Measurements from ENCODE around the gene EYA2. TPM values are rescaled to one million over a fixed set of nuclear protein-coding genes. Genes with fewer than 3 reads are reported as not detected.

The EYA2 gene
- total and polyA plus RNA-seq, 8 donors, result 0.51 to 3.2 (median 1.4) TPM

- DNase-seq (no peak), ATAC-seq (no peak), FAIRE-seq (no peak)
- Histone ChIP-seq H3K27me3 (no peaks in the 10 kb centered on the region), H3K27ac (no peak overlapping the region), H3K36me3 (peaks cover 0 to 49% (median 6%) of the 10 kb centered on the region in 3 donors), H3K4me3 (no peak overlapping the region), H3K9me3 (no peaks in the 10 kb centered on the region), H3K4me1 (no peaks in the 10 kb centered on the region)
- WGBS, 2 donors, result 94% methylated on average over 12 of the region's 12 CpGs
- TF ChIP-seq, protein P1, sequence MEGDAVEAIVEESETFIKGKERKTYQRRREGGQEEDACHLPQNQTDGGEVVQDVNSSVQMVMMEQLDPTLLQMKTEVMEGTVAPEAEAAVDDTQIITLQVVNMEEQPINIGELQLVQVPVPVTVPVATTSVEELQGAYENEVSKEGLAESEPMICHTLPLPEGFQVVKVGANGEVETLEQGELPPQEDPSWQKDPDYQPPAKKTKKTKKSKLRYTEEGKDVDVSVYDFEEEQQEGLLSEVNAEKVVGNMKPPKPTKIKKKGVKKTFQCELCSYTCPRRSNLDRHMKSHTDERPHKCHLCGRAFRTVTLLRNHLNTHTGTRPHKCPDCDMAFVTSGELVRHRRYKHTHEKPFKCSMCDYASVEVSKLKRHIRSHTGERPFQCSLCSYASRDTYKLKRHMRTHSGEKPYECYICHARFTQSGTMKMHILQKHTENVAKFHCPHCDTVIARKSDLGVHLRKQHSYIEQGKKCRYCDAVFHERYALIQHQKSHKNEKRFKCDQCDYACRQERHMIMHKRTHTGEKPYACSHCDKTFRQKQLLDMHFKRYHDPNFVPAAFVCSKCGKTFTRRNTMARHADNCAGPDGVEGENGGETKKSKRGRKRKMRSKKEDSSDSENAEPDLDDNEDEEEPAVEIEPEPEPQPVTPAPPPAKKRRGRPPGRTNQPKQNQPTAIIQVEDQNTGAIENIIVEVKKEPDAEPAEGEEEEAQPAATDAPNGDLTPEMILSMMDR (IDR thresholded peaks at IDR 0.05), result no peak
- intact Hi-C loops (cut with DNase I), result no loop called here
These were observed 328.0 kb downstream of the EYA2 start for GRCh38 chr20:47222468-47223119.

DNA sequence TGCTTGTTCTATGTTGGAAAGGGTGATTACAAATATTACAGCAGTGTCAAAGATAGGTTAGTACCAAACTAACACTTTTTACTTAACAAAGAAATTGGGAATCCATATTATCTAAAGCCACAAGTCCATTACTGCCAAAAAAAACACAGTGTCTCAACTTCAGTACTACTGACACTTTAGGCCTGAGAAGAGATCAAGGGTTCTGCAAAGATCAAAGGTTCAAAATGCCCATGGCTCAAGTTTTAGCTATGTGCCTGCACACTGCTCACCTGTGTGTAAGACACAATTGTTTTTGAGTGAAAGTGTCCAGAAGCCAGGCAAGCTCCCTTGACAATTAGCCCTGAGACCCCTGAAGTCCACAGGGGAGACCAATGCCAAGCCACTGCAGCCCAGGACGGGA lies 329.3 kb downstream of the EYA2 start:
- H3K4me3 ChIP-seq, result no peak overlapping the region
- no peaks in the 10 kb centered on the region for H3K27me3 ChIP-seq
- no peak for ATAC-seq
- no peak overlapping the region for H3K27ac ChIP-seq
- TF ChIP-seq, protein P1 (IDR thresholded peaks at IDR 0.05), result no peak
- peaks cover 0 to 56% (median 6%) of the 10 kb centered on the region in 3 donors for H3K36me3 ChIP-seq
- DNase-seq, result no peak
- intact Hi-C loops (cut with DNase I), result no loop called here
- H3K4me1 ChIP-seq, result no peaks in the 10 kb centered on the region
- WGBS, 2 donors, result 90 to 100% methylated on average over 1 of the region's 1 CpG
- no peak for FAIRE-seq
- H3K9me3 ChIP-seq, result no peaks in the 10 kb centered on the region

- DNase-seq, result no peak
These were observed 329.7 kb downstream of the EYA2 start for GRCh38 chr20:47224300-47224791.

GRCh38 chr20:47224857-47225256 lies 330.2 kb downstream of the EYA2 start:
- Histone ChIP-seq H3K4me1 (no peaks in the 10 kb centered on the region), H3K4me3 (no peak overlapping the region), H3K27me3 (no peaks in the 10 kb centered on the region), H3K9me3 (no peaks in the 10 kb centered on the region), H3K36me3 (peaks cover 0 to 64% (median 6%) of the 10 kb centered on the region in 3 donors), H3K27ac (no peak overlapping the region)
- FAIRE-seq (no peak), ATAC-seq (no peak), DNase-seq (no peak)
- TF ChIP-seq, protein P1 (IDR thresholded peaks at IDR 0.05), result no peak
- intact Hi-C loops (cut with DNase I), result no loop called here
- 87% methylated on average over 4 of the region's 4 CpGs for WGBS, 2 donors

More at GRCh38 chr20:47224300-47224791, 329.7 kb downstream of the EYA2 start:
- no peak for FAIRE-seq
- 89 to 91% methylated on average over 11 of the region's 11 CpGs for WGBS, 2 donors
- no peaks in the 10 kb centered on the region for H3K9me3 ChIP-seq
- peaks cover 0 to 59% (median 6%) of the 10 kb centered on the region in 3 donors for H3K36me3 ChIP-seq
- TF ChIP-seq, protein P1 (IDR thresholded peaks at IDR 0.05), result no peak
- H3K27ac ChIP-seq, result no peak overlapping the region
- H3K4me3 ChIP-seq, result no peak overlapping the region
- H3K4me1 ChIP-seq, result no peaks in the 10 kb centered on the region
- H3K27me3 ChIP-seq, result no peaks in the 10 kb centered on the region
- intact Hi-C loops (cut with DNase I), result no loop called here
- ATAC-seq, result no peak

DNA sequence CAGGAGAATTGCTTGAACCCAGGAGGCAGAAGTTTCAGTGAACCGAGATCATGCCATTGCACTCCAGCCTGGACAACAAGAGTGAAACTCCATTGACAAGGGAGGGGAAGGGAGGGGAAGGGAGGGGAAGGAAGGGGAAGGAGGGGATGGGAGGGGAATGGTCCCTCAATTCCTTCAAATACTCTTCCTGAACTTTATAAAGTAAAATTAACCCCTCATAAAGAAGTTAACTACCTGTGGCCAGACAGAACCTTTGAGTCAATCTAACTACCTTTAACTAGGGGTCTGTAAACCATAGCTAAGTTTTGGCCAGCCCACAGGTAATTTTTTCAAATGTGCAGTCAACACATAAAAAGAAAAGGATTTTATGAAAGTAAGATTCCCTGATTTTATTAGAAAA lies 330.8 kb downstream of the EYA2 start:
- Histone ChIP-seq H3K4me1 (no peaks in the 10 kb centered on the region), H3K27me3 (no peaks in the 10 kb centered on the region), H3K4me3 (no peak overlapping the region), H3K27ac (no peak overlapping the region), H3K9me3 (no peaks in the 10 kb centered on the region), H3K36me3 (peaks cover 0 to 66% (median 6%) of the 10 kb centered on the region in 3 donors)
- intact Hi-C loops (cut with DNase I), result no loop called here
- 89 to 92% methylated on average over 1 of the region's 1 CpG for WGBS, 2 donors
- DNase-seq (no peak), FAIRE-seq (no peak), ATAC-seq (no peak)
- TF ChIP-seq, protein P1 (IDR thresholded peaks at IDR 0.05), result no peak

All from pancreas (tissue), 10 donors.